HG03064 (cell line): Measurements from ENCODE around the gene FOXL3.
"Not testable (repeated sequence)": the region's sequence is repeated elsewhere in the genome, so short reads cannot be mapped to it uniquely, and the experiment has no call there.

Experiments
- ATAC-seq: cut with Tn5 transposase; IDR thresholded peaks from one replicate; pipeline ENCODE4 v1.9.1; 2021; ENCODE audit warnings: low read depth; ENCODE audit not compliant: unreplicated experiment

FOXL3 gene

DNA sequence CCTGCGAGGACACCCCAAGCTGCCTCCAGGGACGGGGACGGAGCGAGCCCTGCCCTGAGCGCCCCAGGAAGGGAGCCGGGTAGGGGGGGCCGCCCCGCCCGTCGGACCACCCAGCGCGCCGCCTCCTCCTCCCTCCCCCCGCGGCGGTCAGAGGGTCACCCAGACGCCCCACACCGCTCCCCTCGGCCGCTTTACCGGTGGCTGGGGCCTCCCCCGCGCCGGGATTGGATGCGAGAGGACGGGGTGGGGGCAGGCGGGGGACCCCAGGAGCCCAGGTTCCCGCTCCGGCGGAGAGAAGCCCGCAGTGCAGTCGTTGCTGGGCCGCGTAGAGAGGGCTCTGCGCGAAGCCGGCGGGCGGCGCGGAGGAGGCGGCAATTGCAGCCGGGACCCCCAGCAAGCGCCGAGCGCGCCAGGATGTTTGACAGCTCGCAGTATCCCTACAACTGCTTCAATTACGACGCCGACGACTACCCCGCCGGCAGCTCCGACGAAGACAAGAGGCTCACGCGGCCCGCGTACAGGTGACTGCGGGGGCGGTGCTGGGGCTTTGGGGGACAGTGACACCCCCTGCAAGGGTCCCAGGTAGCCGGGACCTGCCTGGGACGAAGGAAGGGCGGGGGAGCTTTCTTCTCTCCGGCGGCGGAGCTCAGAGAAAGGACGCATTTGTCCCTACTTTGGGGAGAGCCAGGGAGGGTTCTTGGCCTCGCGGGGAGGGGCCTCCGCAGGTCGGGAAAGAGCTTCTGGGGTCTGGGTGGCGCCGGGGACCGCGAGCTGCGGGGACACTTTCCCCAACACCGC, at the start of gene FOXL3:
FOXL3 (plus strand) TSS at position 415 of the 798 bp plus-strand sequence; CDS start at position 415, 0 bp downstream.
- no peak for ATAC-seq

DNA sequence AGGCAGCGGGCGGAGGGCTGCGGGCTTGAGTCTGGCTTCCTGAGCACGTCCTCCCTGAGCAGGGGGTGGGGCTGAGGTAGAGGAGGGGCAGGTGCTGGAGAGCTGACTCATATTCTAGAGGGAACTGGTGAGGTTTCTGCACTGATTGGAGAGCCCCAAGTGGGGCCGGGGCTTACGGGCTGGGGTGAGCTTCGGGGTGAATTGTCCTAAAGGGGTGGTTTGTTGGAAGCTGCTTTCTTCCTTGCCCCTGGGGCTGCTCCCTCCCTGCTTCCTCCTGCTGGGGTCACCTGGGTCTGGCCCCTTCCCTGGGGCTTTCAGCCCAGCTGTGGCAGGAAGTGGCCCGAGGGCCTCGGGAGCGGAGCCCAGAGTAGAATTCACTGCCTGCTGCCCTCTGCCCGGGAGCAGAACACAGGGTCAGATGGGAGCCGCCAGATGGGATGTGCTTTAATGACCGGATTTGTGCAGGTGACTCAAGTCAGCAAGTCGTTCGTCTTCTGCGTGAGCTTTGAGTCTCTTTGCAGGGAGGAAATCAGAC, 49.0 kb upstream of the FOXL3 start:
- no peak for ATAC-seq

- ATAC-seq: no peak
Observed at GRCh38 chr7:241513-241912, 48.5 kb upstream of the FOXL3 start.

- not testable (repeated sequence) for ATAC-seq
Observed at GRCh38 chr7:242826-243579, 47.0 kb upstream of the FOXL3 start.

- not testable (repeated sequence) for ATAC-seq
Observed at GRCh38 chr7:243580-243978, 46.4 kb upstream of the FOXL3 start.

DNA sequence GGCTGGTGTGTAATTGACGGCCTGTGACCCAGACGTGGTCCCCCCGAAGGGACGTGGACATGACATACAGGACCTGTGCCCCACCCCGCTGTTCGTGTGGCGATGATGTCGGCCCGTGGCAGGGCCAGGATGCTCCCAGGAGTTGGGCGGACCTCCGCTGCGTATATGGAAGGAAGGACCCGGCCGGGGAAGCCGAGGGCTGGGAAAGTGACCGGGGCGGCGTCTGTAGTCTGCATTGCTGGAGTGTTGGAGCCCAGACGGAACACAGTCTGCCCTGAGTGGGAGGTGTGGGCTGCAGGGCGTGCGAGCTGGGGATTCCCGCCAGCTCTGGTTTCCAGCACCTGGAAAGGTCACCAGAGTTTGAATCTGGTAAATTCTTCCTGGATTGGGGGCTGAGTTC, 45.0 kb upstream of the FOXL3 start:
- no peak for ATAC-seq

GRCh38 chr7:245574-246295, 44.2 kb upstream of the FOXL3 start:
- no peak for ATAC-seq

- ATAC-seq: no peak
Observed at GRCh38 chr7:246451-246850, 43.5 kb upstream of the FOXL3 start.

DNA sequence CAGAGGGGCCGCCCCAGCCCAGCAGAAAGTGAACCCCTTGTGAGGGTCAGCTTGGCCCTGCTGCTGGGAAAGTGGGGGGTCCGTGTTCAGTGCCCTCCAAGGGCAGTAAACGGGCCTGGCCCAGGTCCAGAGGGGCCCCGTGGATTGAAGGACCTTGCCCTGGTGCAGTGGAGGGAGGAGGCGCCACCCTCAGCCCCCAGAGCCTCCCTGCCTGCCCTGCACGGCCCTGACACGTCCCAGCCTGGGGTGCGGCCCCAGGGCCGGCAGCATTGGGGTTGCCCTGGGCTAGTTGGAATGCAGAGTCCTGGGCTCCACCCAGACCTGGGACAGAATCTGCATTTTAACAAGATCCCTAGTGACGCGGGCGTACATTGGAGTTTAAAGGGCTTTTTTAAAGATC, 42.8 kb upstream of the FOXL3 start:
- no peak for ATAC-seq

- ATAC-seq: no peak
Observed at GRCh38 chr7:247636-248035, 42.3 kb upstream of the FOXL3 start.

DNA sequence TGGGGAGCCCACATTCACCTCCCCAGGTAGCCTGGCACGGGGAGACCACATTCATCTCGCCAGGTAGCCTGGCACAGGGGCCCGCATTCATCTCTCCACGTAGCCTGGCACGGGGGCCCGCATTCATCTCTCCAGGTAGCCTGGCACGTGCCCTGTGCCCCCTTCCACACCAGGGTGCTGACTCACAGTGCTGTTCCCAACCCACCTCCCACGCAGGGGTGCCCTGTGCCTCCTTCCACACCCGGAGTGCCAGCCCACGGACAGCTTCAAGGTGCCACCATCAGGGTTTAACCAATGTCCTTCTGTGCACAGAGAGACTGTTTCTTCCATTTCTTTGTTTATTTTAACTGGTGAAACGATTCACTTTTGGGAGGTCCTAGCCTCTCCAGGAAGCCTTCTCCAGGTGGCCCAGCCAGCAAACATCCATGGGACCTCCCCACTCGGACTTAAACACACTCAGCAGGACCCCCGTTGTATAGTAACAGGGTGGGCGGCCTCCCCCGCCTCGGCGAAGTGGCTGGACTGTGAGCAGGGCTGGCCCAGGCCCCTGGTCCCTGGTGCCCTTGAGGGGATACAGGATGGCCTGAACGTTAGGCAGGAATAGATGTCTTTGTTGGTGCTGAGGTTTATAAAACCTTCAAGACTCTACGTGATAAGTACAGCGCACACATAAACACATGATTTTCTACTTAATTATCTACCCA, 41.1 kb upstream of the FOXL3 start:
- ATAC-seq: no peak

DNA sequence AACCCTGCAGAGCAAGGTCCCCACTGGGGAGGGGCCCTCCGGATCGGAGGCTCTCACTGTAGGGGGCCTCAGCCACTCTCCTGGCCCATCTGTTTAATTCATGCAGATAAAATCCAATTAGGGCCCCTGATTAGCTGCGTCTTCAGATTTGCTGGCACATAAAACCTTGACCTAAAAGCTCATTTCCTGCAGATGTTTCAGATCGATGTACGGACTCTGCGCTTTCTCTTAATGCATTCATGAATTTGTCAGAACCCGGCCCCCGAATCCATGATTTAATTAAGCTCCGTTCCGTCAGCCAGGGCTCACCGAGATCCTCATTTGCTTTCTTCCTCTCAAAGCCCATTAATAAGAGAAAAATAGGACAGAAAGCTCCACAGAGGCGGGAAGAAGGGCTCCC, 40.0 kb upstream of the FOXL3 start:
- no peak for ATAC-seq

GRCh38 chr7:250523-250922, 39.4 kb upstream of the FOXL3 start:
- ATAC-seq: no peak

DNA sequence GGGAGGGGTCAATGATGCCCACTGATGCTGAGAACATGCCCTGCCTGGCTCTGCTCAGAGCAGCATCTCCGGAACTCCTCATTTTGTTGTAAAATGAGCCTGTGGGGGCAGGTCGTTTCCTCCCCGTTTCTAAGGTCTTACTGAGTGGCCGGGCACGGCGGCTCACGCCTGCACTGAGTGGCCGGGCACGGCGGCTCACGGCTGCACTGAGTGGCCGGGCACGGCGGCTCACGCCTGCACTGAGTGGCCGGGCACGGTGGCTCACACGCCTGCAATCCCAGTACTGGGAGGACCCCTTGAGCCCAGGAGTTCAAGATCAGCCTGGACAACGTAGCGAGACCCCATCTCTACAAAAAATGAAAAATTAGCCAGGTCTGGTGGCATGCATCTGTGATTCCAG, 39.0 kb upstream of the FOXL3 start:
- ATAC-seq: no peak

DNA sequence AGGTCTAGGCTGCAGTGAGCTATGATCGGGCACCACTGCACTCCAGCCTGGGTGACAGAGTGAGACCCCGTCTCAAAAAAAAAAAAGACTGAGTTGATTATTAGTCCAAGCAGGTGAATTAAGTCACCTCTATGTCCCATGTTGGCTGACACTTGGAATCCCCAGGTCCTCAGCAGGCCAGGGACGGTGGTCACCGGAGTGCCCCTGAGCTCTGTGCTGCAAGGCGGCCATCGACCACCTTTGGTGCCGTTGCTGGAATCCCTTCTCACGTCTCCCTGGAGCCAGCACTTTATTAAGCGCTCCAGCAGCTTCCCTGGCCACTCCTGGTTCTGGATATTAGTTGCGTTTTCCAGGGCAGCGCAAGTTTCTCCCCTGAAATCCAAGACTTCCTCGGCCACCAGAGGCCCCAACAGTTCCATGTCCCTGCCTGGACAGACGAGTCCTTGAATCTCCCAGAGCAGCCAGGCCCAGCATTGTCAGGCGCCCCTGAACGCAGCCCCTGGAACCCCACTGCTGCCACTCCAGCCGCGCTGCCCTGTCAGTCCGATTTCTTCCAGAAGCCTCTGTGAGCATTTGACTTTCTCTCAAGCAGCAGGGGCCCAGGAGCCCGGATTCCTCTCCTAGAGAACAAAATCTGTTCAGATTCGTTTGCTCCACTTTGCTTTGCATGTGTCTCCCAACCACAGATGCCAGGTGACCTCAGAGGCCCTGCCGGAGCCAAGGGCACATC, 38.4 kb upstream of the FOXL3 start:
- ATAC-seq: no peak

DNA sequence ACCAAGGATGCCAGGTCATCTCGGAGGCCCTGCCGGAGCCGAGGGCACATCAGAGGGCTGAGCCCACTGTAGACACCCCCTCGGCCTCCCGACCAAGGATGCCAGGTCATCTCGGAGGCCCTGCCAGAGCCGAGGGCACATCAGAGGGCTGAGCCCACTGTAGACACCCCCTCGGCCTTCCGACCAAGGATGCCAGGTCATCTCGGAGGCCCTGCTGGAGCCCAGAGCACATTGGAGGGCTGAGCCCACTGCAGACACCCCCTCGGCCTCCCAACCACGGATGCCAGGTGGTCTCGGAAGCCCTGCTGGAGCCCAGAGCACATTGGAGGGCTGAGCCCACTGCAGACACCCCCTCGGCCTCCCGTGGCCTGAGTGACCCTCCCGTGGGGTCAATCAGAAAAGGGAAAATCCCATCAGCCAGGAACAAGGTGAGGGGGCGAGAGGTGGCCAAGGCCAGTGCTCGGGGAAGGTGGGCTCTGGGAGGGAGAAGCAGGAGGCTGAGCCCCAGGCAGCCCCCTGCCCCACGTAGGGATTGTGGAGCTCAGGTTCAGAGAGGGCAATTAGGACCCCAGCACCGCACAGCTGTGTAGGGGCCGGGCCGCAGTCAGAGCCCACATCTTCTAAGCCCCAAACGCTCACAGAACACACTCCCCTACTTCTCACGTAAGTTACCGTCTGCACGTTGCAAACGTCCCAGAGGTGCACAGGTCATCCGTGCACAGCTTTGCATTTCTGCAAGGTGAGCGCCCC, 37.6 kb upstream of the FOXL3 start:
- ATAC-seq: no peak

- ATAC-seq: no peak
Observed at GRCh38 chr7:252981-253380, 37.0 kb upstream of the FOXL3 start.

DNA sequence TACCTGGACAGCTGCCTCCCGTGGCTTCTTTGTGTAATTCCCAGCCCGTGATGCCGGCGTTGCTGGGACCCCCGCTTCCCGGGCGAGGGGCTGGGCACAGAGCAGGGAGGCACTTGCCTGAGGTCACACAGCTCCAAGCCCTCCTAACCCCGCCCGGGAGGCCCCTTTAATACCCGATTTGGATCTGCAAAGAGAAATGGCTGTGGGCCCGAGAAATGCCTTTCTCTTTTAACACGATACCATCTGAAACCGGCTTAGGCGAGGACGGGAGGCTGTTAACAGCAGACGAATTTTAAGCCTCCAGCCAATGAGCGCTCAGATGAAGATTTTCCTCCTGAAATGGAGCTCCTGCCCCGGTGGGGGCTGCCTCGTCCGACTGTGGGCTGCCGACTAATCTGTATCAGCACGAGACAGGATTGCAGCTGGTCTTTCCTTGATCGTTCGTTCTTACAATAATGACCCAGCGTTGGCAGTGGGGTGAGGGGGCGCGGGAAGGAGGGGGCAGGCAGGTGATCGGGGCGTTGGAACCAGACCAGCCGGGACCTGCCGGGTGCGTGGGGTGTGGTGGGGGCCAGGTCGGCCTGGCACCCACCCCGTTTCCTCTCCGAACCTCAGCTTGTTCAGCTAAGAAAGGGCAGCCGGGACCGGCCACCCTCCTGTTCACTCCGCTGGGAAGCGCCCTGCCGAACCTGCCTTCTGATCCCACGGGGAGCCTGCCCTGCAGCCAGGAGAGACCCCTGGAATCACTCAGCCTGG, 36.2 kb upstream of the FOXL3 start:
- no peak for ATAC-seq
